ENCODE results near the gene HMGN3. TPM values are rescaled to one million over a fixed set of nuclear protein-coding genes. Genes with fewer than 3 reads are reported as not detected.

Gene HMGN3
- total RNA-seq, 4 donors from 2014 or later, result 45.1 to 77.6 (median 59.4) TPM

GRCh38 chr6:79212859-79213258, 21.6 kb downstream of the HMGN3 start:
- H3K27ac ChIP-seq, result no peak overlapping the region
- no peak overlapping the region for H3K4me3 ChIP-seq
- no peak for DNase-seq
- H3K9me3 ChIP-seq, result no peaks in the 10 kb centered on the region
- intact Hi-C loops (cut with DNase I; ENCODE audit: low total_unique reads), result no loop called here
- H3K4me1 ChIP-seq, result no peaks in the 10 kb centered on the region
- TF ChIP-seq POLR2A (IDR thresholded peaks at IDR 0.05), result no peak
- no peak for TF ChIP-seq CTCF (IDR thresholded peaks at IDR 0.05)
- no peaks in the 10 kb centered on the region for H3K27me3 ChIP-seq
- H3K36me3 ChIP-seq, result no peaks in the 10 kb centered on the region

GRCh38 chr6:79208816-79209215, 25.7 kb downstream of the HMGN3 start:
- no peak for DNase-seq
- H3K4me1 ChIP-seq, result no peaks in the 10 kb centered on the region
- no peaks in the 10 kb centered on the region for H3K9me3 ChIP-seq
- no peak overlapping the region for H3K27ac ChIP-seq
- intact Hi-C loops (cut with DNase I; ENCODE audit: low total_unique reads), result no loop called here
- H3K27me3 ChIP-seq, result no peaks in the 10 kb centered on the region
- TF ChIP-seq CTCF (IDR thresholded peaks at IDR 0.05), result no peak
- no peak for TF ChIP-seq POLR2A (IDR thresholded peaks at IDR 0.05)
- H3K4me3 ChIP-seq, result no peak overlapping the region
- H3K36me3 ChIP-seq, result no peaks in the 10 kb centered on the region

- intact Hi-C loops (cut with DNase I; ENCODE audit: low total_unique reads), result no loop called here
- H3K36me3 ChIP-seq, result no peaks in the 10 kb centered on the region
- TF ChIP-seq POLR2A (IDR thresholded peaks at IDR 0.05), result no peak
- no peak for TF ChIP-seq CTCF (IDR thresholded peaks at IDR 0.05)
These were observed 30.7 kb downstream of the HMGN3 start for GRCh38 chr6:79203753-79204253.

GRCh38 chr6:79202556-79202955, 31.9 kb downstream of the HMGN3 start:
- Histone ChIP-seq H3K27ac (no peak overlapping the region), H3K9me3 (no peaks in the 10 kb centered on the region), H3K27me3 (no peaks in the 10 kb centered on the region), H3K36me3 (no peaks in the 10 kb centered on the region), H3K4me3 (no peak overlapping the region), H3K4me1 (no peaks in the 10 kb centered on the region)
- no peak for TF ChIP-seq POLR2A (IDR thresholded peaks at IDR 0.05)
- intact Hi-C loops (cut with DNase I; ENCODE audit: low total_unique reads), result no loop called here
- no peak for DNase-seq

More at GRCh38 chr6:79203753-79204253, 30.7 kb downstream of the HMGN3 start:
- Histone ChIP-seq H3K4me3 (no peak overlapping the region), H3K4me1 (no peaks in the 10 kb centered on the region), H3K27ac (no peak overlapping the region), H3K27me3 (no peaks in the 10 kb centered on the region), H3K9me3 (no peaks in the 10 kb centered on the region)
- no peak for DNase-seq

GRCh38 chr6:79201983-79202382, 32.5 kb downstream of the HMGN3 start:
- Histone ChIP-seq H3K27ac (no peak overlapping the region), H3K9me3 (no peaks in the 10 kb centered on the region), H3K36me3 (no peaks in the 10 kb centered on the region), H3K4me1 (no peaks in the 10 kb centered on the region), H3K4me3 (no peak overlapping the region), H3K27me3 (no peaks in the 10 kb centered on the region)
- intact Hi-C loops (cut with DNase I; ENCODE audit: low total_unique reads), result no loop called here
- TF ChIP-seq CTCF (IDR thresholded peaks at IDR 0.05) (no peak), POLR2A (IDR thresholded peaks at IDR 0.05) (no peak)
- DNase-seq, result no peak

- no peak overlapping the region for H3K4me3 ChIP-seq
- H3K36me3 ChIP-seq, result no peaks in the 10 kb centered on the region
- intact Hi-C loops (cut with DNase I; ENCODE audit: low total_unique reads), result no loop called here
- H3K27me3 ChIP-seq, result no peaks in the 10 kb centered on the region
- no peak for DNase-seq
- no peaks in the 10 kb centered on the region for H3K4me1 ChIP-seq
- no peak overlapping the region for H3K27ac ChIP-seq
- no peak for TF ChIP-seq POLR2A (IDR thresholded peaks at IDR 0.05)
- no peak for TF ChIP-seq CTCF (IDR thresholded peaks at IDR 0.05)
- H3K9me3 ChIP-seq, result no peaks in the 10 kb centered on the region
These were observed 33.3 kb downstream of the HMGN3 start for GRCh38 chr6:79201143-79201542.

Measured in uterus (tissue), 4 donors.